ENCODE results near the gene SLC25A48. TPM values are rescaled to one million over a fixed set of nuclear protein-coding genes. Genes with fewer than 3 reads are reported as not detected.
"Not testable (repeated sequence)": the region's sequence is repeated elsewhere in the genome, so short reads cannot be mapped to it uniquely, and the experiment has no call there.

SLC25A48 gene
- total RNA-seq, 1 donor from 2014 or later, result 0.34 TPM

DNA sequence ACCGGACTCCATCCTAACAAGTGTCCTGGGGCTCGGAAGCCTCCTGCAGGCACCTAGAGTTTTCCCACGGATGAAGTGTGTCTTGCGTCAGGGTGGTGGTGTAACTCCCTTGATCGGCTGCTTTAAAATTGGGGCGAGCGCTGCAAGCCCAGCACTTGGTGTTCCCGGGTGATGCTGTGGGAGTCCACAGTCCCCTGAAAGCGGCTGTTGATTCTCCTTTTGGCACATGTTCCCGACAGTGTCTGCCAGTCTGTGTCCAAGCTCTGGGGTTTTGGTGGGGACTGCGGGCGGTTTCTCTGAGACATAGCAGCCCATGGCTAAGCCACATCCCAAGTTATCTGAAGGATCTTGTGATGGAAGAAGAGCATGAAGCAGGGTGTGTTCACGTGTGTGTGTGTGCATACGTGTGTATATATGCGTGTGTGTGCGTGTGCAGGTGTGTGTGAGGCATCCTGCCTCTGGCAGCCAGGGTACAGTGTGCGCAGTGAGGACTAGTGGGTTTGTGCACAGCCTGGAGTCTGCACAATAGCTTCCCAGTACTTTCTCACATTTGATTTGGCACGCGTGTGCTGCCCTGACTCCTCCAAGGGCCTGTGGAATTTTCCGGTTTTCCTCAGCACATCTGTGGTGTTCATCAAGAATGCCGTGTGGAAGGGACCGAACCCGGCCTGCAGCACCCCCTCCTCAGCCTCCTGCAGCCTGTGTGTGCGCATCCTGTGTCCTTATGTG is 16.9 kb downstream of the SLC25A48 start:
- no peak overlapping the region for H3K4me3 Mint-ChIP-seq (ENCODE audit: low read depth)
- peaks cover 30% of the 10 kb centered on the region for H3K27me3 Mint-ChIP-seq
- TF ChIP-seq, protein P1, sequence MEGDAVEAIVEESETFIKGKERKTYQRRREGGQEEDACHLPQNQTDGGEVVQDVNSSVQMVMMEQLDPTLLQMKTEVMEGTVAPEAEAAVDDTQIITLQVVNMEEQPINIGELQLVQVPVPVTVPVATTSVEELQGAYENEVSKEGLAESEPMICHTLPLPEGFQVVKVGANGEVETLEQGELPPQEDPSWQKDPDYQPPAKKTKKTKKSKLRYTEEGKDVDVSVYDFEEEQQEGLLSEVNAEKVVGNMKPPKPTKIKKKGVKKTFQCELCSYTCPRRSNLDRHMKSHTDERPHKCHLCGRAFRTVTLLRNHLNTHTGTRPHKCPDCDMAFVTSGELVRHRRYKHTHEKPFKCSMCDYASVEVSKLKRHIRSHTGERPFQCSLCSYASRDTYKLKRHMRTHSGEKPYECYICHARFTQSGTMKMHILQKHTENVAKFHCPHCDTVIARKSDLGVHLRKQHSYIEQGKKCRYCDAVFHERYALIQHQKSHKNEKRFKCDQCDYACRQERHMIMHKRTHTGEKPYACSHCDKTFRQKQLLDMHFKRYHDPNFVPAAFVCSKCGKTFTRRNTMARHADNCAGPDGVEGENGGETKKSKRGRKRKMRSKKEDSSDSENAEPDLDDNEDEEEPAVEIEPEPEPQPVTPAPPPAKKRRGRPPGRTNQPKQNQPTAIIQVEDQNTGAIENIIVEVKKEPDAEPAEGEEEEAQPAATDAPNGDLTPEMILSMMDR (IDR thresholded peaks at IDR 0.05; ENCODE audit: unreplicated experiment), result no peak
- H3K36me3 Mint-ChIP-seq (ENCODE audit: insufficient read depth), result no peaks in the 10 kb centered on the region
- no peak for DNase-seq (ENCODE audit: low spot score, unreplicated experiment)
- H3K27ac Mint-ChIP-seq, result no peak overlapping the region
- no peaks in the 10 kb centered on the region for H3K4me1 Mint-ChIP-seq (ENCODE audit: low read depth)
- peaks cover 6% of the 10 kb centered on the region for H3K9me3 Mint-ChIP-seq (ENCODE audit: low read depth)

DNA sequence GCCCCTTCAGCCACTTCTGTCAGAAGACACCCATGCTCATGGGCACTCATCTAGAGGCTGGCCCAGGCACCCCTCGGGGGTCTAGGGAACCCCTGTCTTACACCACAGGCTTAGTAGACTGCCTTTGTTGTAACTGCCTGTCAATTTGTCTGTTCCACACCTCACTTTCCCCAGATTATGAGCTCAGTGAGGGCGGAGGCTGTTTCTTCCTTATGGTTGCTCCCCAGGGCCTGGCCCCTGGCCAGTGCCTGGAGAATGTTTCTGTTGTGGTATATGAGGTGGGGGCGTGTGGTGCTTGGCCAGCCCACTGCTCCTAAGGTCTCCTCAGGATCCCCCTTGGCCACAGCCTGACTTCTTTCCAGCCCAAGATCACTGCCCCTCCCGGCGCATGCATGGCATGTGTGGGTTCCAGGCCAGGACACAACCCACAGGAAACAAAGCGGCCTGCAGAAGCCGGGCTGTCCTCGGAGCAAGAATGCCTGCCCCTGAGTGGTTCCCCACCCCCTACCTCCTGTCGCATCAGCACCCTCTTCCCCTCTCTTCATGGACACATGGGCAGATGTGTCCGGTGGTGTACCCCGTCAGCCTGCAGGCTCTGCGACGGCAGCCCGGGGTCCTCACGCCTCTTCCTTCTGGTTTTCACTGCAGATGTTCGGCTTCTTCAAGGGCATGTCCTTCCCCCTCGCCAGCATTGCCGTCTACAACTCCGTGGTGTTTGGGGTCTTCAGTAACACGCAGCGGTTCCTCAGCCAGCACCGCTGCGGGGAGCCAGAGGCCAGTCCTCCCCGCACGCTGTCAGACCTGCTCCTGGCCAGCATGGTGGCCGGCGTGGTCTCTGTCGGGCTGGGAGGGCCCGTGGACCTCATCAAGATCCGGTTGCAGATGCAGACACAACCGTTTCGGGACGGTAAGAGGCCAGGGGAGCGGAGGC is 17.7 kb downstream of the SLC25A48 start:
- no peaks in the 10 kb centered on the region for H3K36me3 Mint-ChIP-seq (ENCODE audit: insufficient read depth)
- DNase-seq (ENCODE audit: low spot score, unreplicated experiment), result no peak
- TF ChIP-seq, protein P1 (IDR thresholded peaks at IDR 0.05; ENCODE audit: unreplicated experiment), result no peak
- H3K9me3 Mint-ChIP-seq (ENCODE audit: low read depth), result peaks cover 6% of the 10 kb centered on the region
- H3K4me1 Mint-ChIP-seq (ENCODE audit: low read depth), result no peaks in the 10 kb centered on the region
- peaks cover 31% of the 10 kb centered on the region for H3K27me3 Mint-ChIP-seq
- H3K4me3 Mint-ChIP-seq (ENCODE audit: low read depth), result no peak overlapping the region
- H3K27ac Mint-ChIP-seq, result peak overlapping the region; percentile 51

DNA sequence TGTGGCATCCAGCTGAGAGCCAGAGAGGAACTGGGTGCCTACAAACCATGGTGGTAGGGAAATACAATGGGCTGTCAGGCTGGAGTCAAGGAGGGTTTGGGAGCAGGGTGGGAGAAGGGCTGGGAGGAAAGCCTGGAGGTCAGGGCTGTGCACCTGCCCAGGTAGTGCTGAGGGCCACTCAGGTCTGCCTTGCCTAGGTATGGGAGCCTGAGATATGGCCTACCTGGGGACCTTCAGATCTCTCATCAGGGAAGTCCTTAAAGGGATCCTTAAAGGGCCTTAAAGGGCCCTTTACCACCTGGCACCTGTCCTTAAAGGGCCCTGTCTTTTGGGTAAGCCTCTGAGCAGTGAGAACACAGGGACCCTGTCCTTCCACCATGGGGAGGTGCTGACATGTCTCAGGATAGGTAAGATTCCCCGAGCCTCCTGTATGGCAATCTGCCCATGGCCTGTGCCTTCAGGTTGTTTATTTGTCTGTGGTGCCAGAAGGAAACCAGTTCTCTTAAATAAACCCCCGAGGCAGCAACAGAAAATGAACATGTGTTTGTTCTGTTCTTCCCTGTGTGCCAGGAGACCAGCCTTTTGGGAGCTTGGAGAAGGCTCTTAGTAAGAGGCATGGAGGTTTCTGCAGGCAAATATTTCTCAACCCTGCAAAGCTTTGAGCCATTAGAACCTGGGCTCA is 23.3 kb downstream of the SLC25A48 start:
- H3K9me3 Mint-ChIP-seq (ENCODE audit: low read depth), result peaks cover 6% of the 10 kb centered on the region
- no peaks in the 10 kb centered on the region for H3K36me3 Mint-ChIP-seq (ENCODE audit: insufficient read depth)
- no peak overlapping the region for H3K4me3 Mint-ChIP-seq (ENCODE audit: low read depth)
- TF ChIP-seq, protein P1 (IDR thresholded peaks at IDR 0.05; ENCODE audit: unreplicated experiment), result no peak
- DNase-seq (ENCODE audit: low spot score, unreplicated experiment), result no peak
- no peak overlapping the region for H3K27ac Mint-ChIP-seq
- no peaks in the 10 kb centered on the region for H3K4me1 Mint-ChIP-seq (ENCODE audit: low read depth)
- H3K27me3 Mint-ChIP-seq, result peaks cover 16% of the 10 kb centered on the region

DNA sequence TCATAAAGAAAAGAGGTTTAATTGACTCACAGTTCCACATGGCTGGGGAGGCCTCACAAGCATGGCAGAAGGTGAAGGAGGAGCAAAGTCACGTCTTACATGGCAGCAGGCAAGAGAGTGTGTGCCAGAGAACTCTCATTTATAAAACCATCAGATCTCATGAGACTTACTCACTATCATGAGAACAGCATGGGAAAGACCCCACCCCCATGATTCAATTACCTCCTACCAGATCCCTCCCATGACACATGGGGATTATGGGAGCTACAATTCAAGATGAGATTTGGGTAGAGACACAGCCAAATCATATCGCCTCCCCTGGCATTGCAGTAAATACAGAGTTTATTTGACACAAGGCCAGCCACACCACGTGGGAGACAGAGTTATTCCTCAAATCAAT is 24.7 kb downstream of the SLC25A48 start:
- H3K9me3 Mint-ChIP-seq (ENCODE audit: low read depth); H3K27ac Mint-ChIP-seq; DNase-seq (ENCODE audit: low spot score, unreplicated experiment); H3K4me1 Mint-ChIP-seq (ENCODE audit: low read depth); H3K4me3 Mint-ChIP-seq (ENCODE audit: low read depth); H3K36me3 Mint-ChIP-seq (ENCODE audit: insufficient read depth): not testable (repeated sequence)
- H3K27me3 Mint-ChIP-seq, result peaks cover 21% of the 10 kb centered on the region

DNA sequence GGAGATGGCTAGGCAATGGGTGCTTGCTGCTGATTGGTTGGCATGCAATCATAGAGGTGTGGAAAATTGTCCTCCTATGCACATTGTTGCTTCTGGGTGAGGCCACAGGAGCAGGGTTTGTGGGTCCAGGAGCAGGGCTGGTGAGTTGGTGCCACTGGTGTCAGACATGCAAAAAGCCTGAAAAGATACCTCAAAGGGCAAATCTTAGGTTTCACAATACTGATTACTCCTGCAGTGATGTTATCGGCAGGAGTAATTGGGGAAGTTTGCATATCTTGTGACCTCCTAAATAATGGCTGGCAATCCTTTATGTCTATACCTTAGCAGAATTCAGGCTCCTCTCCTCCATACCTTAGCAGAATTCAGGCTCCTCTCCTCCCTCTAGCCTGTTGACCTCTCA is 25.2 kb downstream of the SLC25A48 start:
- TF ChIP-seq, protein P1 (IDR thresholded peaks at IDR 0.05; ENCODE audit: unreplicated experiment), result no peak
- no peaks in the 10 kb centered on the region for H3K36me3 Mint-ChIP-seq (ENCODE audit: insufficient read depth)
- DNase-seq (ENCODE audit: low spot score, unreplicated experiment), result no peak
- no peaks in the 10 kb centered on the region for H3K9me3 Mint-ChIP-seq (ENCODE audit: low read depth)
- no peak overlapping the region for H3K27ac Mint-ChIP-seq
- H3K27me3 Mint-ChIP-seq, result peaks cover 18% of the 10 kb centered on the region
- H3K4me1 Mint-ChIP-seq (ENCODE audit: low read depth), result no peaks in the 10 kb centered on the region
- no peak overlapping the region for H3K4me3 Mint-ChIP-seq (ENCODE audit: low read depth)
